Astrocyte (in vitro differentiated cells and primary cell): ENCODE measurements around the gene SETD1B. TPM values are rescaled to one million over a fixed set of nuclear protein-coding genes. Genes with fewer than 3 reads are reported as not detected.
A peak's percentile ranks its signal among the peaks of the same experiment; 100 is the strongest.

Source experiments
- DNase-seq: peaks from one replicate; pipeline ENCODE4 v3.0.0-alpha.2; 2010; ENCODE audit warnings: low read depth
- FAIRE-seq: peaks from 2 replicates; lab custom pipeline; 2011; peaks lifted over from hg19 to GRCh38; lab: Jason Lieb, UNC
- H2AFZ ChIP-seq: 2 replicates; pipeline ENCODE4 v1.6.0; 2012; ENCODE audit warnings: low read depth, low read length, inconsistent platforms
- H3K27ac ChIP-seq: 2 replicates; pipeline ENCODE4 v1.5.1; 2011; ENCODE audit warnings: low read depth, low read length, inconsistent platforms
- H3K27me3 ChIP-seq: 2 replicates; pipeline ENCODE4 v1.6.0; 2011; ENCODE audit warnings: low read length, inconsistent platforms; ENCODE audit not compliant: insufficient read depth
- H3K36me3 ChIP-seq: 2 replicates; pipeline ENCODE4 v1.5.1; 2011; ENCODE audit warnings: low read length, inconsistent platforms; ENCODE audit not compliant: insufficient read depth
- H3K4me1 ChIP-seq: 2 replicates; pipeline ENCODE4 v1.5.1; 2011; ENCODE audit warnings: low read length, inconsistent platforms; ENCODE audit not compliant: insufficient read depth
- H3K4me2 ChIP-seq: 2 replicates; pipeline ENCODE4 v1.6.0; 2012; ENCODE audit warnings: low read length, inconsistent platforms
- H3K4me3 ChIP-seq: 2 replicates; pipeline ENCODE4 v1.5.1; 2011; ENCODE audit warnings: low read depth, mild to moderate bottlenecking, low read length, inconsistent platforms; ENCODE audit not compliant: insufficient read depth
- H3K79me2 ChIP-seq: 2 replicates; pipeline ENCODE4 v1.6.0; 2012; ENCODE audit warnings: mild to moderate bottlenecking, low read length, inconsistent platforms; ENCODE audit not compliant: insufficient read depth
- H3K9ac ChIP-seq: 2 replicates; pipeline ENCODE4 v1.6.0; 2012; ENCODE audit warnings: mild to moderate bottlenecking, low read length, inconsistent platforms
- H3K9me3 ChIP-seq: 2 replicates; pipeline ENCODE4 v1.5.1; 2012; ENCODE audit warnings: low read depth, mild to moderate bottlenecking, low read length, inconsistent platforms; ENCODE audit not compliant: insufficient read depth
- H4K20me1 ChIP-seq: 2 replicates; pipeline ENCODE4 v1.6.0; 2012; ENCODE audit warnings: low read length, inconsistent platforms; ENCODE audit not compliant: insufficient read depth
- H3K27ac Mint-ChIP-seq: one replicate; pipeline ENCODE4 v1.8.0; 2021; ENCODE audit warnings: mild to moderate bottlenecking, mixed read lengths; ENCODE audit not compliant: unreplicated experiment
- H3K27me3 Mint-ChIP-seq: one replicate; pipeline ENCODE4 v1.8.0; 2021; ENCODE audit warnings: low read depth, mixed read lengths; ENCODE audit not compliant: unreplicated experiment
- H3K36me3 Mint-ChIP-seq: one replicate; pipeline ENCODE4 v1.8.0; 2021; ENCODE audit warnings: low read depth, mixed read lengths; ENCODE audit not compliant: unreplicated experiment
- H3K4me1 Mint-ChIP-seq: one replicate; pipeline ENCODE4 v1.8.0; 2021; ENCODE audit warnings: low read depth, mixed read lengths; ENCODE audit not compliant: unreplicated experiment
- H3K4me3 Mint-ChIP-seq: one replicate; pipeline ENCODE4 v1.8.0; 2021; ENCODE audit warnings: mild to moderate bottlenecking, moderate library complexity, mixed read lengths; ENCODE audit not compliant: unreplicated experiment
- H3K9me3 Mint-ChIP-seq: one replicate; pipeline ENCODE4 v1.8.0; 2021; ENCODE audit warnings: mild to moderate bottlenecking, mixed read lengths; ENCODE audit not compliant: unreplicated experiment
- EZH2 ChIP-seq: IDR thresholded peaks from 2 replicates; pipeline ENCODE4 v1.6.1; 2012; ENCODE audit warnings: mild to moderate bottlenecking, low read length, inconsistent platforms; ENCODE audit not compliant: insufficient read depth
- total RNA-seq: library from RNA; stranded (reverse); gene quantifications from 2 replicates; pipeline ENCODE4 v1.2.1, GENCODE V29; 2021
- TF ChIP-seq, protein P1 (sequence below): IDR thresholded peaks from 2 replicates; pipeline ENCODE4 v1.5.1; 2011; ENCODE audit warnings: low read depth, mild to moderate bottlenecking, inconsistent platforms, low read length, moderate library complexity; ENCODE audit not compliant: insufficient read depth

Gene SETD1B
- total RNA-seq, 1 donor from 2014 or later: 24.0 TPM

DNA sequence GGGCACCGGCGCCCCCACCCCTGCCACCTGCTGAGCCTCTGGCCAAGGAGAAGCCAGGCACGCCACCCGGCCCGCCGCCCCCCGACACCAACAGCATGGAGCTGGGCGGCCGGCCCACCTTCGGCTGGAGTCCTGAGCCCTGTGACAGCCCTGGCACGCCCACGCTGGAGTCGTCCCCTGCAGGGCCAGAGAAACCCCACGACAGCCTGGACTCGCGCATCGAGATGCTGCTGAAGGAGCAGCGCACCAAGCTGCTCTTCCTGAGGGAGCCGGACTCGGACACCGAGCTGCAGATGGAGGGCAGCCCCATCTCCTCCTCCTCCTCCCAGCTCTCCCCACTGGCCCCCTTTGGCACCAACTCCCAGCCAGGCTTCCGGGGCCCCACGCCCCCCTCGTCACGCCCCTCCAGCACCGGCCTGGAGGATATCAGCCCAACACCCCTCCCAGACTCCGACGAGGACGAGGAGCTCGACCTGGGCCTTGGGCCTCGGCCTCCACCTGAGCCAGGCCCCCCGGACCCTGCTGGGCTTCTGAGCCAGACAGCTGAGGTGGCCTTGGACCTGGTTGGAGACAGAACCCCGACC is 6.5 kb downstream of the SETD1B start:
- Histone ChIP-seq H3K79me2 (peaks cover 96% of the 10 kb centered on the region), H3K4me1 (peaks cover 42% of the 10 kb centered on the region), H3K4me2 (peak overlapping the region; percentile 88), H4K20me1 (peaks cover 91% of the 10 kb centered on the region), H2AFZ (no peak overlapping the region), H3K4me3 (no peak overlapping the region), H3K9ac (no peak overlapping the region), H3K27ac (no peak overlapping the region), H3K36me3 (peaks cover 25% of the 10 kb centered on the region), H3K9me3 (no peaks in the 10 kb centered on the region), H3K27me3 (no peaks in the 10 kb centered on the region)
- TF ChIP-seq EZH2: no peak
- TF ChIP-seq, protein P1, sequence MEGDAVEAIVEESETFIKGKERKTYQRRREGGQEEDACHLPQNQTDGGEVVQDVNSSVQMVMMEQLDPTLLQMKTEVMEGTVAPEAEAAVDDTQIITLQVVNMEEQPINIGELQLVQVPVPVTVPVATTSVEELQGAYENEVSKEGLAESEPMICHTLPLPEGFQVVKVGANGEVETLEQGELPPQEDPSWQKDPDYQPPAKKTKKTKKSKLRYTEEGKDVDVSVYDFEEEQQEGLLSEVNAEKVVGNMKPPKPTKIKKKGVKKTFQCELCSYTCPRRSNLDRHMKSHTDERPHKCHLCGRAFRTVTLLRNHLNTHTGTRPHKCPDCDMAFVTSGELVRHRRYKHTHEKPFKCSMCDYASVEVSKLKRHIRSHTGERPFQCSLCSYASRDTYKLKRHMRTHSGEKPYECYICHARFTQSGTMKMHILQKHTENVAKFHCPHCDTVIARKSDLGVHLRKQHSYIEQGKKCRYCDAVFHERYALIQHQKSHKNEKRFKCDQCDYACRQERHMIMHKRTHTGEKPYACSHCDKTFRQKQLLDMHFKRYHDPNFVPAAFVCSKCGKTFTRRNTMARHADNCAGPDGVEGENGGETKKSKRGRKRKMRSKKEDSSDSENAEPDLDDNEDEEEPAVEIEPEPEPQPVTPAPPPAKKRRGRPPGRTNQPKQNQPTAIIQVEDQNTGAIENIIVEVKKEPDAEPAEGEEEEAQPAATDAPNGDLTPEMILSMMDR: no peak
- Mint-ChIP-seq H3K9me3 (no peaks in the 10 kb centered on the region), H3K4me3 (no peak overlapping the region), H3K4me1 (peaks cover 10% of the 10 kb centered on the region), H3K27me3 (no peaks in the 10 kb centered on the region), H3K27ac (no peak overlapping the region), H3K36me3 (peaks cover 14% of the 10 kb centered on the region)
- no peak for FAIRE-seq
- no peak for DNase-seq

DNA sequence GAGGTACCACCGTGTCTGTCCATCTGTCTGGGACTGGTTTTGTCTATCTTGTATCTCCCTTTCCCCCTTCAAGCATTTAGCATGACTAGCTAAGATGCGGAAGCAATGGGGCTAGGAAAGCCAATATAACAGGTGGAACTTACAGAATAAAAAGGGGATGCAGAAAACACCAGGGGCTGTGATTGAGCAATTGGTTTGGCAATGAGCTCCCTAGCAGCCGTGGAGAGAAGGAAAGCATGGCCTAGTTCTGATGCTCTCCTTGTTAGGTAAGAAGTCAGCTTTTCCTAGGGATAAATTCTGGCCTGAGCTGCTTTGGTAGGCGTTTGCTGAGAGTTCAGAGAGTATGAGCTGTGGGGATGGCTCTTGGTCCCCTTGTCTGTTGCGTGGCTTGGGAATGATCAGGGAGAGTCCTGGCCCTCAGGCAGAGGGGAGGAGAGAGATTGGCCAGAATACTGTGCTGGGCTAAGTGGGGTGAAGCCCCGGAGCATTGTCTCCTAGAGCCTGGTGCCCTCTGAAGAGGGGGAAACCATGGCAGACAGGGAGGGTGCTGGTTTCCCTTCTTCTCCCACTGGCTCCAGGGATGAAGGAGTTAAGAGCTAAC is 7.1 kb downstream of the SETD1B start:
- H2AFZ ChIP-seq: no peak overlapping the region
- DNase-seq (no peak), FAIRE-seq (no peak)
- peaks cover 10% of the 10 kb centered on the region for H3K4me1 Mint-ChIP-seq
- H3K9me3 Mint-ChIP-seq: no peaks in the 10 kb centered on the region
- peaks cover 93% of the 10 kb centered on the region for H4K20me1 ChIP-seq
- no peak for TF ChIP-seq EZH2
- TF ChIP-seq, protein P1: no peak
- H3K27me3 Mint-ChIP-seq: no peaks in the 10 kb centered on the region
- H3K4me2 ChIP-seq: peak overlapping the region; percentile 88
- peaks cover 16% of the 10 kb centered on the region for H3K36me3 Mint-ChIP-seq
- H3K4me3 Mint-ChIP-seq: peak overlapping the region; percentile 87
- peak overlapping the region; percentile 84 for H3K27ac Mint-ChIP-seq
- H3K9ac ChIP-seq: peak overlapping the region; percentile 70
- H3K27me3 ChIP-seq: no peaks in the 10 kb centered on the region
- H3K36me3 ChIP-seq: peaks cover 30% of the 10 kb centered on the region
- H3K79me2 ChIP-seq: peaks cover 92% of the 10 kb centered on the region
- peaks cover 37% of the 10 kb centered on the region for H3K4me1 ChIP-seq
- no peaks in the 10 kb centered on the region for H3K9me3 ChIP-seq
- H3K27ac ChIP-seq: no peak overlapping the region
- H3K4me3 ChIP-seq: peak overlapping the region; percentile 64
